Measurements from ENCODE around the gene ATR.

DNA sequence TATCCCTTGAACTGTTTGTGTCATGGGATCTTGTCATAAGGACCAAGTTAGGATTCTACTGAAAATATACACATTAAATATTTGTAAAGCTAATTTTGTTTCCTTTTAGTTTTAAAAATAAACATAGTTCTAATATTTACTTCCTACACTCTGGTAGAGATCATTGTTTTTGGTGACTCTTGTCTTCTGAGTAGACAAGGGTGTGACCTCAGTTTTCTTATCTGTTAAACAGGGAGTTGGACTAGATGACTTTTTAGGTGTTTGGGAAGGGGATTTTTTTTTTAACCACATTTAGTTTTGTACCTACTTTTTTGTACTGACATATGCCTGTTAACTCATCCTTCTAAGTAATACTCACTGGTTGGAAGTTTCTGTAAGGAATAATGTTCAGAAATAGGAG is 48.4 kb upstream of the ATR start:
- TF ChIP-seq POLR2AphosphoS5 (IDR thresholded peaks at IDR 0.05; ENCODE audit: borderline replicate concordance, low read depth, low read length) (no peak), EZH2 (IDR thresholded peaks at IDR 0.05) (no peak)

All from SK-N-MC (cell line).